ENCODE results near the gene FUT8.
"Not testable (repeated sequence)": the region's sequence is repeated elsewhere in the genome, so short reads cannot be mapped to it uniquely, and the experiment has no call there.

Gene FUT8

DNA sequence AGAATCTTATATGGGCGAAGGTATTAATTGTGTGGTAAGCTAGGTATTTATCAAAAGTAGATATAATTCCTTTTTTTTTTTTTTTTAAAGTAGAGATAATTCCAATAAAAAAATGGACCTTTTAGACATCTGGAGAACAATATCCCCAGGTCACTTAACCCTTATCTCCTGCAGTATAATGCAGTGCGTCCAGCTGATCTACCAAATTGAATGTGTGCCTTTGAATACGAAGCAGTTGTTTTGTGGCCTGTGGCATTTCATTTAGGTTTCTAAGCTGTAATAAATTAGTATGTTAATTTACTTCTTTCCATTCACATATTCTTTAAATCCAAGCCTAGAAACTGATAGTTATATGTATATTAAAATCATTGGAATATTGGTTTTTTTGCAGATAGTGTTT lies 3.1 kb downstream of the FUT8 start:
- DNase-seq (ENCODE audit: low read depth in 4 of 4, low spot score in 1 of 4) = no peak

GRCh38 chr14:65419593-65420252 lies 7.2 kb downstream of the FUT8 start:
- DNase-seq (ENCODE audit: low read depth in 4 of 4, low spot score in 1 of 4) = no peak

- DNase-seq (ENCODE audit: low read depth in 4 of 4, low spot score in 1 of 4) = no peak
These were observed 8.9 kb downstream of the FUT8 start for GRCh38 chr14:65421201-65421981.

DNA sequence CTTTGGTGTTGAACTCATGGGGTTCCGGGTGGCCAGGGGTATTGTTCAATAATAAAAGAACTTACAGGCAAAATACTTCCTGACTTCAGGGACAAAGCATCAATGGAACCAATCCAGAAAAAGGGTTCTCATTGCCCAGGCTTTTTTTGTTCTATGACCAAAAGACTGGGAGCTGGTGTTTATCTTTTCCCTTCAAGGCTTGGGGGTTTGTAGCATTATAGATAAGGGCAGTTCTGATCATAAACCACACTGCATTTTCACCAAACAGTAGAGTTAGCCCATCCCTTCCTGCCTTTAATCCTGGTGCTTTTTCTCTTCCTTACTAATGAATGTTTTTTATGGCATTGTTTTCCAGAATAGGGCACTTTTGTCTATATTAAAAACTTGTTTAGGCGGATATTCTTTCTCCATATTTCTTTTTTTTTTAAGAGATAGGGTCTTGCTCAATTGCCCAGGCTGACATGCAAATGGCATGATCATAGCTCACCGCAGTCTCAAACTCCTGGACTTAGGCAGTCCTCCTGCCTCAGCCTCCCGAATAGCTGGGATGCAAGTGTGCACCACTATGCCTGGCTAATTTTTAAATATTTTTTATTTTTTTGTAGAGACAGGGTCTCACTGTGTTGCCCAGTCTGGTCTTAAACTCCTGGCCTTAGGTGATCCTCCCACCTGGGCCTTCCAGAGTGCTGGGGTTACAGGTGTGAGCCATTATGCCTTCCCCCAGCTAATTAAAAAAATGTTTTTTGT lies 9.7 kb downstream of the FUT8 start:
- DNase-seq (ENCODE audit: low read depth in 4 of 4, low spot score in 1 of 4) = no peak

- DNase-seq (ENCODE audit: low read depth in 4 of 4, low spot score in 1 of 4) = no peak
These were observed 11.5 kb downstream of the FUT8 start for GRCh38 chr14:65423982-65424381.

- DNase-seq (ENCODE audit: low read depth in 4 of 4, low spot score in 1 of 4) = no peak
These were observed 12.0 kb downstream of the FUT8 start for GRCh38 chr14:65424531-65424930.

- no peak for DNase-seq (ENCODE audit: low read depth in 4 of 4, low spot score in 1 of 4)
These were observed 13.4 kb downstream of the FUT8 start for GRCh38 chr14:65425885-65426284.

- not testable (repeated sequence) for DNase-seq (ENCODE audit: low read depth in 4 of 4, low spot score in 1 of 4)
These were observed 14.4 kb downstream of the FUT8 start for GRCh38 chr14:65426902-65427301.

DNA sequence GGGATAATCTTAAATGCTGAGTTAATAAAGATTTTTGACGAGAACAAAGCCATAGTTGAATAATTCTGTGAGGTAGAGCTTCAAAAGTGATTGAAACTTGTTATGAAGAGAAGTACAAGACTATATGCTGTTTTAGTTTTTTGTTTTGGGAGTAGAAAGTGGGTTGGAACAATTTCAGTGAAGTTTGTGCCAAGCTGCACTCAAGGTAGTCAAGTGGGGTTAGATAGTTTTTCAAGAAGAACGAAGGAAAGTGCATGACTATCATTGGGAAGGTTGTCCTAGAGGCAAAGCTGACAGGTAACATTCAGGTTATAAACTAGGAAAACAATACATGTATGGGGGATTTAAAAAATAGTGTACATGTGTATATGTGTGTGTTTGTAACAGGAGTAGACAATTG lies 16.2 kb downstream of the FUT8 start:
- DNase-seq (ENCODE audit: low read depth in 4 of 4, low spot score in 1 of 4) = no peak

- no peak for DNase-seq (ENCODE audit: low read depth in 4 of 4, low spot score in 1 of 4)
These were observed 17.2 kb downstream of the FUT8 start for GRCh38 chr14:65429757-65430156.

- no peak for DNase-seq (ENCODE audit: low read depth in 4 of 4, low spot score in 1 of 4)
These were observed 18.7 kb downstream of the FUT8 start for GRCh38 chr14:65431245-65431644.

DNA sequence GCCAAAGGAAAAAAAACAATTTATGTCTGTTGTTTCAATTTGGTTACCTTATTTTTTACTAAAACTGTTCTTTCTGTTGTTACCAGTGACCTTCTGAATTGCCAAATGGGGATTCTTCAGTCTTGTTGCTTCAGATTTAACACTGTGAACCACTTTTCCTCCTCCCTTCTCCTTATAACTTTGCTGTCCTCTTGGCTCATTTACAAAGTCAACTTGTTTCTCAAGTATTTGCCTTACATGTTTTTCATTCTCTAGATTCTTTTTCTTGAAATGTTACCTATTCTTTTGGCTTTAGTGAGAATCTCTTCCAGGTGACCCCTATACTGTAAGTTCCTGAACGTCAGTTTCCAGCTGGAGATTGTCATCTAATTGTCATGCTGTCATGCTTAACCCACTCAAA lies 19.4 kb downstream of the FUT8 start:
- no peak for DNase-seq (ENCODE audit: low read depth in 4 of 4, low spot score in 1 of 4)

DNA sequence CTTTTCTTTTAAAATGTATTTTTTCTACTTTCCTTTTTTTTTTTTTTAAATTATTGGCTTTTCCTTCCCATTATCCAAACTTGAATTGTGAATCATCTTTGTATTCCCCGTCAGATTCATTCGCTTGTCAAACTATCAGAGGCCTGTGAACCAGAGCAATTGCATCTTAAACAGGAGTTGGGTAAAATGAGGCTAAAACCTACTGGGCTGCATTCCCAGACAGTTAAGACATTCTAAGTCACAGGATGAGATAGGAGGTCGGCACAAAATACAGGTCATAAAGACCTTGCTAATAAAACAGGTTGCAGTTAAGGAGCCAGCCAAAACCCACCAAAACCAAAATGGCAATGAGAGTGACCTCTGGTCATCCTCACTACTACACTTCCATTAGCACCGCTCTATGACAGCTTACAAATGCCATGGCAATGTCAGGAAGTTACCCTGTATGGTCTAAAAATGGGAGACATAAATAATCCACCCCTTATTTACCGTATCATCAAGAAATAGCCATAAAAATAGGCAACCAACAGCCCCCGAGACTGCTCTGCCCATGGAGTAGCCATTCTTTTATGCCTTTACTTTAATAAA lies 19.9 kb downstream of the FUT8 start:
- no peak for DNase-seq (ENCODE audit: low read depth in 4 of 4, low spot score in 1 of 4)

GRCh38 chr14:65433157-65433556 lies 20.6 kb downstream of the FUT8 start:
- no peak for DNase-seq (ENCODE audit: low read depth in 4 of 4, low spot score in 1 of 4)

- no peak for DNase-seq (ENCODE audit: low read depth in 4 of 4, low spot score in 1 of 4)
These were observed 21.1 kb downstream of the FUT8 start for GRCh38 chr14:65433646-65434045.

- DNase-seq (ENCODE audit: low read depth in 4 of 4, low spot score in 1 of 4) = no peak
These were observed 21.8 kb downstream of the FUT8 start for GRCh38 chr14:65434216-65434850.

DNA sequence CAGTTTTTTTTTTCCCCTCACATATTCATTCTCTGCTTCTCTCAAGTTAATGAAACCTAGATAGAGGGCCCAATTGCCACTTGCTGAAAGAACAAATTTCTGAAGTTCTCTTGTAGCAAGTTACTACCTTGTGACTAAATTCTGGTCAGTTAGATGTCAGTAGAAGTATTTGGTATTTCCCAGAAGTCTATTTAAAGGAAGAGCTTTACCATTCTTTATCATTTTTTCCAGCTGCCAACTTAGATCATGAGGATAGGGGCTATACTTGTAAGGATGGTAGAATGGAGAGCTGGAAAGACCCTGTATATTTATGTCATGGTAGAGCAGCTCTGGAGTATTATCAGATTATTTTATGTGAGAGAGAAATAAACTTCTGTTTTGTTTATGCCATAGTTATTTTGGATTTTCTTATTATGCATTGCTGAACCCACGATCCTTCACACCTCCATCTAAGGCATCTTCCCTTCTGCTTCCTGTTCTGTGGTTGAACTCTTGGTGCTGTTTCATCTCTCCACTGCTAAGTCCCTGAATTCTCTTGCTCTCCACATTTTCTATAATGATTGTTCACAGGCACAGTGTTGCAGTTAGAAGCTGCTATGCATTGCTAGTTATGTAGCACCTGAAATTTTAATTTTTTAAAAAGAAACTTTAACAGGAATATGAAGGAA lies 25.9 kb downstream of the FUT8 start:
- no peak for DNase-seq (ENCODE audit: low read depth in 4 of 4, low spot score in 1 of 4)

DNA sequence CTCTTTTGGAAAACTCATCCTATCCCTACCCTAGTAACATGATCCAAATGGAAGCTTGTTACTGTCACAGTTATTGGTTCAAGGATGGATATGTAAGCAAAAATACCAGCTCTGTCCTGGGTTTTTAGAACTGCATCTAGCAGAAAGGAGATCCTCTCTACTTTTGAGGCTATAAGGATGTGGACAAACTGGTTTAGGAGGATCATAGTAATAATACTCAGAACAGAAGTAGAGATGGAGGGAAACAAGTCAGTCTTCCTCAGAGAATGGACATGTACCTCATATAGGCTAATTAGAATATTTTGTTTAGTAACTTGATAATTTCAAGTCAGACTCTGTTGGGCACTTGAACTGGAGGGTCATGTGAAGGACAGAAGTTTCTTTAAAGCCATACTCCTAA lies 26.6 kb downstream of the FUT8 start:
- DNase-seq (ENCODE audit: low read depth in 4 of 4, low spot score in 1 of 4) = no peak

DNA sequence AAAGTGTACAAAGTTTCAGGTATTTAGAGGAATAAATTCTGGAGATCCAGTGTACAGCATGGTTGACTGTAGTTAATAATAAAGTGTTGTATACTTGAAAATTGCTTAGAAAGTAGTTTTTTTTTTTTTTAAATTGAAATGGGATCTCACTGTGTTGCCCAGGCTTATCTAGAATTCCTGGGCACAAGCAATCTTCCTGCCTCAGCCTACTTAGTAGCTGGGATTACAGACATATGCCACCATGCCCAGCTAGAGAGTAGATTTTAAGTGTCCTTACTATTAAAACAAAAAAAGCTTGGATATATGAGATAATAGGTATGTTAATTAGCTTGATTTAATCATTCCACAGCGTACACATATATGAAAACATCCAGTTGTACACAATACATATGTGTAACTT lies 27.7 kb downstream of the FUT8 start:
- no peak for DNase-seq (ENCODE audit: low read depth in 4 of 4, low spot score in 1 of 4)

- DNase-seq (ENCODE audit: low read depth in 4 of 4, low spot score in 1 of 4) = no peak
These were observed 31.7 kb downstream of the FUT8 start for GRCh38 chr14:65444230-65444629.

GRCh38 chr14:65446159-65446558 lies 33.6 kb downstream of the FUT8 start:
- no peak for DNase-seq (ENCODE audit: low read depth in 4 of 4, low spot score in 1 of 4)
